RWPE2 (cell line): ENCODE results near the gene SIK1.
A peak's percentile ranks its signal among the peaks of the same experiment; 100 is the strongest.
"Not testable (repeated sequence)": the region's sequence is repeated elsewhere in the genome, so short reads cannot be mapped to it uniquely, and the experiment has no call there.

ENCODE experiments used
- ATAC-seq: fragments of 200-7000 bp; cut with Tn5 transposase; 3 replicates; pipeline ENCODE4 v1.9.1; 2021; ENCODE audit warnings: low read depth
- DNase-seq: peaks from one replicate; pipeline ENCODE4 v3.0.0-alpha.2; 2020; ENCODE audit warnings: low spot score
- H3K27ac ChIP-seq: fragments of 450-650 bp; 2 replicates; pipeline ENCODE4 v1.5.1; 2017; ENCODE audit warnings: mild to moderate bottlenecking; ENCODE audit not compliant: poor library complexity, severe bottlenecking
- H3K27me3 ChIP-seq: fragments of 250-450 bp; sonication (Bioruptor Pico); 2 replicates; pipeline ENCODE4 v1.5.1; 2021; ENCODE audit warnings: mild to moderate bottlenecking, moderate library complexity; ENCODE audit not compliant: insufficient read depth, poor library complexity, severe bottlenecking
- H3K36me3 ChIP-seq: fragments of 250-450 bp; sonication (Bioruptor Pico); 2 replicates; pipeline ENCODE4 v1.5.1; 2020; ENCODE audit warnings: low read depth, mild to moderate bottlenecking, moderate library complexity
- H3K4me1 ChIP-seq: fragments of 250-450 bp; sonication (Bioruptor Pico); 2 replicates; pipeline ENCODE4 v1.5.1; 2021; ENCODE audit warnings: mild to moderate bottlenecking, moderate library complexity; ENCODE audit not compliant: insufficient read depth, poor library complexity, severe bottlenecking
- H3K4me3 ChIP-seq: fragments of 250-450 bp; sonication (Bioruptor Pico); 2 replicates; pipeline ENCODE4 v1.5.1; 2021; ENCODE audit warnings: mild to moderate bottlenecking, moderate library complexity; ENCODE audit not compliant: severe bottlenecking
- H3K9me3 ChIP-seq: fragments of 250-450 bp; sonication (Bioruptor Pico); 2 replicates; pipeline ENCODE4 v1.5.1; 2021; ENCODE audit warnings: mild to moderate bottlenecking, moderate library complexity; ENCODE audit not compliant: severe bottlenecking
- TF ChIP-seq, protein P1 (sequence below): fragments of 450-650 bp; IDR thresholded peaks from one replicate; pipeline ENCODE4 v1.5.1; 2017; ENCODE audit warnings: mild to moderate bottlenecking, moderate library complexity; ENCODE audit not compliant: poor library complexity, severe bottlenecking

SIK1 gene

DNA sequence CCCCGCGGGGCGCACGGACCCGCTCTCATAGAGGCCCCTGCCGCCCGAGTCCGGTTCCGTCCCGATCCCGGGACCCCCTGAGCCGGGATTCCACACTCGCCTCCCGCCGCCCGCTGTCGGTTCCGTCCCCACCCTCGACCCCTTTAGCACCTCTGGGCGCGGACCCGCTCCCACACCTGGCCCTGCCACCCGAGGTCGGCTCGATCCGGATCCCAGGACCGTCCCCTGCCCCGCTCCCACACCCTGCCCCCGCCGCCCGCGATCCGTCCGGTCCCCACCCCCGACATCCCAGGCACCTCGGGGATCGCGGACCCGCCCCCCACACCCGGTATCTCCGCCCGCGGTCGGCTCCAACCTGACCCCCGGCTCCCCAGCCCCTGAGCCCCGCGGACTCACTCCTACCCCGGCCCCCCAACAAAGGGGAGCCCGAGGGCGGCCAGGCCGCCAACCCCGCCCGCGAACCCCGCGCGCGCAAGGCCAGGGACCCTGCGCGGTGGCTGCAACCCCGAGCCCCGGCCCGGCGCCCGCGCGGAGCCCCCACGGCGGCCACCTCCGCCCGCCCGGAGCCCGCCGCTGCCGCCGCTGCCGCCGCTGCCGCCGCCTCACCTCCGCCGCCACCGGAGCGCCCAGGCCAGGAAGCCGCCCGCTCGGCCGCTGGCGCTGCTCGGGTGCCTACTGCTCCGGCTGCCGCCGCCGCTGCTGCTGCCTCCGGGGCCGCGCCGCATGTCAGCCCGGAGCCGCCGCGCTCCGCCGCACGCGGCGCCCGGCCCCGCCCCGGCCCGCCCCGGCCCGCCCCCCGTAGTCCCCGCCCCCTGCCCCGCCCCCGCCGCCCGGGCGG, at the start of gene SIK1:
SIK1 (minus strand) TSS at position 728 of the 838 bp plus-strand sequence. CDS start 953 bp downstream, outside the sequence.
- ATAC-seq: peak; percentile 43
- not testable (repeated sequence) for H3K4me3 ChIP-seq, DNase-seq

GRCh38 chr21:43471597-43472242, 44.8 kb upstream of the SIK1 start:
- DNase-seq, H3K9me3 ChIP-seq, H3K36me3 ChIP-seq, H3K4me1 ChIP-seq, H3K27me3 ChIP-seq, H3K27ac ChIP-seq, H3K4me3 ChIP-seq, ATAC-seq: not testable (repeated sequence)

More for the DNA sequence above, at the start of gene SIK1:
- H3K4me1 ChIP-seq, H3K27ac ChIP-seq, H3K27me3 ChIP-seq, H3K9me3 ChIP-seq, H3K36me3 ChIP-seq: not testable (repeated sequence)

GRCh38 chr21:43469719-43470458, 43.0 kb upstream of the SIK1 start:
- not testable (repeated sequence) for H3K36me3 ChIP-seq, H3K9me3 ChIP-seq, DNase-seq, H3K27me3 ChIP-seq, H3K27ac ChIP-seq, H3K4me3 ChIP-seq, H3K4me1 ChIP-seq, ATAC-seq

DNA sequence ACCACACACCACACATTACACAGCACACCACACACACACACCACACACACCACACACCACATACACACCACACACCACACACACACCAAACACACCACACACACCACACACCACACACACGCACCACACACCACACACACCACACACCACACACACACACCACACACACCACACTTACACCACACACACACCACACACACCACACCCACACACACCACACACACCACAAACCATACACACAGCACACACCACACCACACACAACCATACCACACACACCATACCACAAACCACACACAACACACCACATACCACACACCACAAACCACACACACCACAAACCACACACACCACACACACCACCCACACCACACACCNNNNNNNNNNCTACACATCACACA, 40.9 kb upstream of the SIK1 start:
- TF ChIP-seq, protein P1, sequence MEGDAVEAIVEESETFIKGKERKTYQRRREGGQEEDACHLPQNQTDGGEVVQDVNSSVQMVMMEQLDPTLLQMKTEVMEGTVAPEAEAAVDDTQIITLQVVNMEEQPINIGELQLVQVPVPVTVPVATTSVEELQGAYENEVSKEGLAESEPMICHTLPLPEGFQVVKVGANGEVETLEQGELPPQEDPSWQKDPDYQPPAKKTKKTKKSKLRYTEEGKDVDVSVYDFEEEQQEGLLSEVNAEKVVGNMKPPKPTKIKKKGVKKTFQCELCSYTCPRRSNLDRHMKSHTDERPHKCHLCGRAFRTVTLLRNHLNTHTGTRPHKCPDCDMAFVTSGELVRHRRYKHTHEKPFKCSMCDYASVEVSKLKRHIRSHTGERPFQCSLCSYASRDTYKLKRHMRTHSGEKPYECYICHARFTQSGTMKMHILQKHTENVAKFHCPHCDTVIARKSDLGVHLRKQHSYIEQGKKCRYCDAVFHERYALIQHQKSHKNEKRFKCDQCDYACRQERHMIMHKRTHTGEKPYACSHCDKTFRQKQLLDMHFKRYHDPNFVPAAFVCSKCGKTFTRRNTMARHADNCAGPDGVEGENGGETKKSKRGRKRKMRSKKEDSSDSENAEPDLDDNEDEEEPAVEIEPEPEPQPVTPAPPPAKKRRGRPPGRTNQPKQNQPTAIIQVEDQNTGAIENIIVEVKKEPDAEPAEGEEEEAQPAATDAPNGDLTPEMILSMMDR: no peak
- Histone ChIP-seq H3K36me3 (no peaks in the 10 kb centered on the region), H3K27ac (no peak overlapping the region), H3K4me3 (no peak overlapping the region), H3K9me3 (no peaks in the 10 kb centered on the region), H3K27me3 (no peaks in the 10 kb centered on the region), H3K4me1 (no peaks in the 10 kb centered on the region)
- DNase-seq: peak; percentile 2
- no peak for ATAC-seq

DNA sequence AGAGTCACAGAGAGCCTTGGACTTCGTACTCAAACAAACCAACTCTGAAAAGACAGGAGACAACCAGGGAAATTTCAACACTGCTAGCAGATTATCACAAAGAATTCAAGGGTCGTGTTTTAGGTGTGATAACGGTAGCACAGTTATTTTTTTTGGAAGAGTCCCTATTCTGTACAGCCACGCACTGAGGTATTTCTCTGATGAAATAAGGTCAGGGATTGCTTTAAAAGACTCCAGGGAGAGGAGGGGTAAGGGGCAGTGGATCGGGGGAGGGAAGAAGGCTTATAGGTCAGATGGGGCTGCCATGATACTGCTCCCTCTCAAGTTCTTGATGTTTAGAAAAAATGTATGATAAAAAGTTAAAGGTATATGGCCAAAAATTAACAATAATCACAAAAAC, 38.2 kb upstream of the SIK1 start:
- not testable (repeated sequence) for DNase-seq, H3K4me1 ChIP-seq, H3K9me3 ChIP-seq, H3K27me3 ChIP-seq, H3K4me3 ChIP-seq, H3K36me3 ChIP-seq, ATAC-seq, H3K27ac ChIP-seq

GRCh38 chr21:43463498-43464261, 36.7 kb upstream of the SIK1 start:
- not testable (repeated sequence) for ATAC-seq, H3K36me3 ChIP-seq, H3K9me3 ChIP-seq, H3K27ac ChIP-seq, H3K4me3 ChIP-seq, DNase-seq, H3K27me3 ChIP-seq, H3K4me1 ChIP-seq

GRCh38 chr21:43462932-43463331, 36.0 kb upstream of the SIK1 start:
- ATAC-seq: not testable (repeated sequence)

DNA sequence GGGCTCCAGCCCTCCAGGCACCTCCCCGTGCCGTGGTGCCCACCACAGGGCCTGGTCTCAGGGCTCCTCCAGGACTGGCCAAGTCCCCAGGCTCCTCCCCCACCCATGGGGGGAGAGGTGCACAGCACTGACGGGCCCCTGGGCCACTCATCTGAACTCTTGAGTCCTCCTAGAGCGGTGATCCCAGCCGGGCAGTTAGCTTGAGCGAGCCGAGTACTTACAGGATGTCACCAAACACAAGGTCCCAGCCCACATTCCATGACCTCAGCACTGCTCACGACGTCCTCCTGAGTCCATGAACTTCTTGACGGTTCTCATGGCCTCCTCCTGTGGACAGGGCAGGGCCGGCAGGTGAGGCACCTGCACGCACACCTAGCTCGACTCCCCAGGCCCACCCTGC, 33.5 kb upstream of the SIK1 start:
- not testable (repeated sequence) for H3K9me3 ChIP-seq, H3K4me3 ChIP-seq, H3K36me3 ChIP-seq, H3K4me1 ChIP-seq, DNase-seq, H3K27ac ChIP-seq, H3K27me3 ChIP-seq, ATAC-seq

More at GRCh38 chr21:43462932-43463331, 36.0 kb upstream of the SIK1 start:
- not testable (repeated sequence) for H3K4me1 ChIP-seq, H3K4me3 ChIP-seq, H3K9me3 ChIP-seq, H3K27ac ChIP-seq, DNase-seq, H3K36me3 ChIP-seq, H3K27me3 ChIP-seq

DNA sequence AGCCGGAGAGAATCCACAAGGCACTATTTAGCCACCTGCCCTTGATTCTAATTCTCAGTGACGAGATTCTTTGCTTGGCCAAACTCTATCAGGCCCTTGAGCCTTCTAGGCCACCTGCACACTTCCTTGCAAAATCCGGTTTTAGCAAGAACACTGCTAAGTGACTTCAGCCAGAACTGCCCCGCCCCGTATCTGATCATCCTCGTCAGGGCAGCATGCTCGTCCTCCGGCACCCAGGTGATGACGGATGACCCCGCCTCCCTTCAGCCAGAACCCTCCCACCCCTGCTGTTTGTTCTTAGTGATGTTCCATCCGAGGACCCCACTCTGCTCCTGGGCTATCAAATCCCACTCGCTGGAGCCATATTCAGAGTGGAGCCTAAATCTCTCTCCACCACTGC, 32.1 kb upstream of the SIK1 start:
- ATAC-seq: 0 out of 3 replicates have a peak, but pooled peaks have one; percentile 19
- not testable (repeated sequence) for H3K27me3 ChIP-seq, DNase-seq, H3K4me1 ChIP-seq, H3K9me3 ChIP-seq, H3K27ac ChIP-seq, H3K4me3 ChIP-seq, H3K36me3 ChIP-seq
